ENCODE results near the gene NCKAP5L. TPM values are rescaled to one million over a fixed set of nuclear protein-coding genes. Genes with fewer than 3 reads are reported as not detected.

NCKAP5L gene
- total RNA-seq, 1 experiment from 2014 or later, result 20.9 TPM

DNA sequence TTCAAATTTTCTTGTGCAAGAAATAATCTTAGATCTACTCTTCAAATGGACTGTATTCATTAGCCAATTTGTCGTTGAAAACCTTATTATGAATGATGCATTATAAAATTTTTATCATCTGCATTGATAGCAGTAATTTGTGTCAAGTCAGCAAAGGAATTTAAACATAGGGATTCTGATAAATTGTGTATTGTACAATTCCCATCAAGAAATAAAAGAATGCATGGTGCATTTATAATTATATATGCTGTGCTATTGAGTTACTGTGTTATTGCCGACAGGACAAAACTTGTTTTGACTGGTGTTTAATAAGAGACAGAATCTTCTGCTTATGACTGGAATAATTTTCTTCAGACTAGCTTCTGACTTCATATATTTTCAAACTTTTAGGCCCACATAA lies 17.8 kb upstream of the NCKAP5L start:
- TF ChIP-seq EZH2 (IDR thresholded peaks at IDR 0.05; ENCODE audit: low read depth), result no peak
- TF ChIP-seq, protein P1, sequence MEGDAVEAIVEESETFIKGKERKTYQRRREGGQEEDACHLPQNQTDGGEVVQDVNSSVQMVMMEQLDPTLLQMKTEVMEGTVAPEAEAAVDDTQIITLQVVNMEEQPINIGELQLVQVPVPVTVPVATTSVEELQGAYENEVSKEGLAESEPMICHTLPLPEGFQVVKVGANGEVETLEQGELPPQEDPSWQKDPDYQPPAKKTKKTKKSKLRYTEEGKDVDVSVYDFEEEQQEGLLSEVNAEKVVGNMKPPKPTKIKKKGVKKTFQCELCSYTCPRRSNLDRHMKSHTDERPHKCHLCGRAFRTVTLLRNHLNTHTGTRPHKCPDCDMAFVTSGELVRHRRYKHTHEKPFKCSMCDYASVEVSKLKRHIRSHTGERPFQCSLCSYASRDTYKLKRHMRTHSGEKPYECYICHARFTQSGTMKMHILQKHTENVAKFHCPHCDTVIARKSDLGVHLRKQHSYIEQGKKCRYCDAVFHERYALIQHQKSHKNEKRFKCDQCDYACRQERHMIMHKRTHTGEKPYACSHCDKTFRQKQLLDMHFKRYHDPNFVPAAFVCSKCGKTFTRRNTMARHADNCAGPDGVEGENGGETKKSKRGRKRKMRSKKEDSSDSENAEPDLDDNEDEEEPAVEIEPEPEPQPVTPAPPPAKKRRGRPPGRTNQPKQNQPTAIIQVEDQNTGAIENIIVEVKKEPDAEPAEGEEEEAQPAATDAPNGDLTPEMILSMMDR (conservative IDR thresholded peaks at IDR 0.05), result no peak
- Histone ChIP-seq H3K79me2 (ENCODE audit: low read depth) (peaks cover 8% of the 10 kb centered on the region), H3K4me3 (no peak overlapping the region), H2AFZ (no peak overlapping the region), H3F3A (ENCODE audit: insufficient read depth, low read depth) (peaks cover 25% of the 10 kb centered on the region), H3K4me2 (no peak overlapping the region), H3K27me3 (ENCODE audit: insufficient read depth, low read depth) (0 out of 2 replicates have a peak, but pooled peaks cover 12% of the 10 kb centered on the region), H3K9me3 (ENCODE audit: insufficient read depth, low read depth) (no peaks in the 10 kb centered on the region), H3K4me1 (replicated peaks; ENCODE audit: insufficient read depth) (peaks cover 21% of the 10 kb centered on the region), H3K36me3 (ENCODE audit: low read depth) (no peaks in the 10 kb centered on the region), H3K9me2 (ENCODE audit: insufficient read depth) (no peaks in the 10 kb centered on the region), H3K27ac (no peak overlapping the region), H4K20me1 (ENCODE audit: insufficient read depth) (no peaks in the 10 kb centered on the region)
- CTCF ChIA-PET, result no interaction called here
- DNase-seq, result no peak
- POLR2A ChIA-PET (ENCODE audit: unreplicated experiment), result no interaction called here
- no TSS peak for BruUV-seq (replicated peaks)
- intact Hi-C loops (cut with micrococcal nuclease; ENCODE audit: unreplicated experiment), result no loop called here

DNA sequence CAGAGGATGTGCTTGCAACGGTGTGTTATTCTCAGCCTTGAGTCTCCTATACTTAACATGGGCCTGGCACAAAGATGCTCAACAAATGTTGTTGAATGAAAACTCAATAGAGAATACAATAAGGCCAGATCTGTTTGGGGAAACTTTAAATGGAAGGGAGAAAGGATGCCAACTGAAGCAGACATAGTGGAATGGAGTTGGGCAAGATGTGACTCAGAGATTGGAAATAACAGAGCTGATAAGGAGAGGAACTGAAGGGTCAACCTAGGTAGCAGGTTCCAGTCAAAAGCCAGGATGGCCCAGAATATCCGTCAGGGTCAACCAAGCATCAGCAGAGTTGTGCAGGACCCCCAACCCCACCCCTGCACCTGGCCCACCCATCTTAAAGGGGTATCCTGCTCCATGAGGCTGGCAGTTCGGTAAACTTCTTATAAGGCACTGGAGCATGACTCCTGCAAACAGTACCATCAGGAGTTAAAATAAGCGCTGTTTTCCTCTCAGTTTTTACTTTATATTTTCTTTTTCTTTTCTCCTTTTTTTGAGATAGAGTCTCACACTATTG lies 15.7 kb upstream of the NCKAP5L start:
- H3K79me2 ChIP-seq (ENCODE audit: low read depth), result peaks cover 14% of the 10 kb centered on the region

DNA sequence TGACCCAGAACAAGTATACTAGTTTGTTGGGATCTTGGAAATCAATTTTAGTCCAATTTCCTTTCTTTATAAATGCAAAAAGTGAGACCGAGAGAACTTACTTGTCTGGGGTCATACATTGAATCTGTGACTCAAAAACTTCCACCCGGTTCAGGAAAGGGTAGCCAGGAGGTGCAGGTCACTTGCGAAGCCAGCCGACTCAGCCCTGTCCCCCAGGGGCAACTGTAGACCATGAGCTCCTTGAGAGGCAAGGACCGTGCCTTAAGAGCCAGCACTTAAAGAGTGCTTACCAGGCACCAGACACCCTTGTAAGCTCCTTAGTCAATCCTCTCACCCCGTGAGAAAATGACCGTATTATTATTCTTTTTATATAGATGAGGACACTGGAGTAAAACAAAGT lies 15.2 kb upstream of the NCKAP5L start:
- 0 out of 2 replicates have a peak, but pooled peaks cover 5% of the 10 kb centered on the region for H3K27me3 ChIP-seq (ENCODE audit: insufficient read depth, low read depth)
- peak overlapping the region; percentile 90 for H2AFZ ChIP-seq
- POLR2A ChIA-PET (ENCODE audit: unreplicated experiment), result interaction anchor here (0.6 to 0.7 kb wide), 5 partner anchors 15 to 531 kb away, joined by 4 to 7 read pairs (median 4); partner anchors contain the start of gene NCKAP5L
- no peaks in the 10 kb centered on the region for H3K9me3 ChIP-seq (ENCODE audit: insufficient read depth, low read depth)
- no peaks in the 10 kb centered on the region for H3K9me2 ChIP-seq (ENCODE audit: insufficient read depth)
- H3K4me2 ChIP-seq, result peak overlapping the region; percentile 88
- H3F3A ChIP-seq (ENCODE audit: insufficient read depth, low read depth), result peaks cover 40% of the 10 kb centered on the region
- no peaks in the 10 kb centered on the region for H3K36me3 ChIP-seq (ENCODE audit: low read depth)
- peak overlapping the region; percentile 77 for H3K27ac ChIP-seq
- TF ChIP-seq EZH2 (IDR thresholded peaks at IDR 0.05; ENCODE audit: low read depth), result no peak
- TF ChIP-seq, protein P1 (conservative IDR thresholded peaks at IDR 0.05), result no peak
- no peaks in the 10 kb centered on the region for H4K20me1 ChIP-seq (ENCODE audit: insufficient read depth)
- CTCF ChIA-PET, result interaction anchor here (0.5 to 0.8 kb wide), 2 partner anchors 110 to 196 kb away, joined by 3 read pairs; no protein-coding TSS in a partner anchor
- peaks cover 21% of the 10 kb centered on the region for H3K4me1 ChIP-seq (replicated peaks; ENCODE audit: insufficient read depth)
- H3K79me2 ChIP-seq (ENCODE audit: low read depth), result peaks cover 14% of the 10 kb centered on the region
- H3K4me3 ChIP-seq, result peak overlapping the region; percentile 69
- intact Hi-C loops (cut with micrococcal nuclease; ENCODE audit: unreplicated experiment), result loop anchor here (1.0 to 2.0 kb wide), 4 partner anchors 23 to 268 kb away; partner anchors contain the start of gene ASIC1
- DNase-seq, result no peak
- TSS peak; percentile 96 for BruUV-seq (replicated peaks)

More for the DNA sequence above, 15.7 kb upstream of the NCKAP5L start:
- Histone ChIP-seq H3K4me3 (peak overlapping the region; percentile 69; the same call in 1 of the 2 replicates), H3K4me1 (replicated peaks; ENCODE audit: insufficient read depth) (peaks cover 21% of the 10 kb centered on the region), H3K27ac (peak overlapping the region; percentile 77; the same call in 1 of the 2 replicates), H3K9me3 (ENCODE audit: insufficient read depth, low read depth) (no peaks in the 10 kb centered on the region), H2AFZ (peak overlapping the region; percentile 90), H3K9me2 (ENCODE audit: insufficient read depth) (no peaks in the 10 kb centered on the region), H3K4me2 (peak overlapping the region; percentile 88), H3F3A (ENCODE audit: insufficient read depth, low read depth) (peaks cover 36% of the 10 kb centered on the region), H3K36me3 (ENCODE audit: low read depth) (no peaks in the 10 kb centered on the region), H3K27me3 (ENCODE audit: insufficient read depth, low read depth) (0 out of 2 replicates have a peak, but pooled peaks cover 10% of the 10 kb centered on the region), H4K20me1 (ENCODE audit: insufficient read depth) (no peaks in the 10 kb centered on the region)
- no peak for TF ChIP-seq EZH2 (IDR thresholded peaks at IDR 0.05; ENCODE audit: low read depth)
- TF ChIP-seq, protein P1 (conservative IDR thresholded peaks at IDR 0.05), result no peak
- POLR2A ChIA-PET (ENCODE audit: unreplicated experiment), result interaction anchor here (0.5 to 0.7 kb wide), 3 partner anchors 84 to 333 kb away, joined by 4 to 7 read pairs (median 4); no protein-coding TSS in a partner anchor
- no TSS peak for BruUV-seq (replicated peaks)
- intact Hi-C loops (cut with micrococcal nuclease; ENCODE audit: unreplicated experiment), result loop anchor here (1.0 to 2.0 kb wide), 4 partner anchors 23 to 267 kb away; partner anchors contain the start of gene ASIC1
- CTCF ChIA-PET, result interaction anchor here (0.5 kb wide), 1 partner anchor 110 kb away, joined by 3 read pairs; no protein-coding TSS in a partner anchor
- DNase-seq, result peak in 1 of 2 experiments; percentile 72
